ENCODE measurements around the gene ELMOD1. TPM values are rescaled to one million over a fixed set of nuclear protein-coding genes. Genes with fewer than 3 reads are reported as not detected.

Gene ELMOD1
- total and polyA plus RNA-seq, 2 donors (not counting 3 experiments of a cell fraction or from before 2014, with no cell fraction given) = 1.6 to 2.4 TPM

- dilution Hi-C loops (cut with MboI; ENCODE audit: extremely low pct_ligation_motif_present, low sequenced_read_pairs) = no loop called here
- no TSS peak for BruUV-seq (replicated peaks)
- Histone ChIP-seq H3K4me3 (replicated peaks in 1 of 3; ENCODE audit: insufficient read depth in 1 of 3, low read depth in 1 of 3, low read length in 3 of 3) (no peak overlapping the region), H3K9me1 (replicated peaks; ENCODE audit: control insufficient read depth, extremely low read depth, insufficient read depth, low read length) (no peaks in the 10 kb centered on the region), H2AFZ (ENCODE audit: low read depth, low read length) (no peak overlapping the region), H3K27ac (ENCODE audit: insufficient read depth, low read depth, low read length) (no peak overlapping the region), H3K4me1 (ENCODE audit: control insufficient read depth, extremely low read depth, insufficient read depth, low read length) (peaks cover 22% of the 10 kb centered on the region), H3K4me2 (ENCODE audit: insufficient read depth, low read length) (no peak overlapping the region), H3K36me3 (ENCODE audit: control insufficient read depth in 2 of 2, extremely low read depth in 1 of 2, insufficient read depth in 2 of 2, low read length in 2 of 2) (no peaks in the 10 kb centered on the region), H3K9ac (replicated peaks; ENCODE audit: extremely low read depth, insufficient read depth, low read length) (no peak overlapping the region), H3K27me3 (ENCODE audit: control insufficient read depth in 2 of 2, insufficient read depth in 2 of 2, low read length in 2 of 2) (no peaks in the 10 kb centered on the region), H3K9me3 (replicated peaks; ENCODE audit: control insufficient read depth, insufficient read depth, low read length) (no peaks in the 10 kb centered on the region), H4K20me1 (replicated peaks; ENCODE audit: control insufficient read depth, extremely low read depth, insufficient read depth, low read length) (no peaks in the 10 kb centered on the region), H3K79me2 (ENCODE audit: control insufficient read depth, insufficient read depth, low read length) (no peaks in the 10 kb centered on the region)
- CTCF ChIA-PET = interaction anchor here (1.4 to 3.8 kb wide), 3 partner anchors 14 to 84 kb away, joined by 4 to 14 read pairs (median 11); no protein-coding TSS in a partner anchor
- FAIRE-seq (no peak), DNase-seq (ENCODE audit: low read depth, low spot score) (no peak)
- intact Hi-C loops (cut with micrococcal nuclease) = no loop called here
- no peak for TF ChIP-seq EZH2 (IDR thresholded peaks at IDR 0.05; ENCODE audit: borderline replicate concordance, low read depth, low read length, severe bottlenecking)
- TF ChIP-seq GATA2 (IDR thresholded peaks at IDR 0.05; ENCODE audit: insufficient read depth, insufficient read length, low read depth, low read length) = no peak
- TF ChIP-seq FOS (IDR thresholded peaks at IDR 0.05; ENCODE audit: borderline replicate concordance, insufficient read depth, low read length) = no peak
- no peak for TF ChIP-seq POLR2AphosphoS5 (IDR thresholded peaks at IDR 0.05; ENCODE audit: insufficient read depth, low read depth, low read length)
- TF ChIP-seq POLR2A (IDR thresholded peaks at IDR 0.05; ENCODE audit: low read depth, low read length) = no peak
- no peak for TF ChIP-seq MYC (IDR thresholded peaks at IDR 0.05; ENCODE audit: low read depth, low read length)
- no peak for TF ChIP-seq JUN (IDR thresholded peaks at IDR 0.05; ENCODE audit: borderline replicate concordance, insufficient read depth, insufficient read length, low read depth)
- TF ChIP-seq, protein P1, sequence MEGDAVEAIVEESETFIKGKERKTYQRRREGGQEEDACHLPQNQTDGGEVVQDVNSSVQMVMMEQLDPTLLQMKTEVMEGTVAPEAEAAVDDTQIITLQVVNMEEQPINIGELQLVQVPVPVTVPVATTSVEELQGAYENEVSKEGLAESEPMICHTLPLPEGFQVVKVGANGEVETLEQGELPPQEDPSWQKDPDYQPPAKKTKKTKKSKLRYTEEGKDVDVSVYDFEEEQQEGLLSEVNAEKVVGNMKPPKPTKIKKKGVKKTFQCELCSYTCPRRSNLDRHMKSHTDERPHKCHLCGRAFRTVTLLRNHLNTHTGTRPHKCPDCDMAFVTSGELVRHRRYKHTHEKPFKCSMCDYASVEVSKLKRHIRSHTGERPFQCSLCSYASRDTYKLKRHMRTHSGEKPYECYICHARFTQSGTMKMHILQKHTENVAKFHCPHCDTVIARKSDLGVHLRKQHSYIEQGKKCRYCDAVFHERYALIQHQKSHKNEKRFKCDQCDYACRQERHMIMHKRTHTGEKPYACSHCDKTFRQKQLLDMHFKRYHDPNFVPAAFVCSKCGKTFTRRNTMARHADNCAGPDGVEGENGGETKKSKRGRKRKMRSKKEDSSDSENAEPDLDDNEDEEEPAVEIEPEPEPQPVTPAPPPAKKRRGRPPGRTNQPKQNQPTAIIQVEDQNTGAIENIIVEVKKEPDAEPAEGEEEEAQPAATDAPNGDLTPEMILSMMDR (IDR thresholded peaks at IDR 0.05; ENCODE audit: extremely low read depth in 1 of 2, insufficient read depth in 1 of 2, low read depth in 1 of 2, low read length in 2 of 2) = no peak
- no peak for TF ChIP-seq MAX (IDR thresholded peaks at IDR 0.05; ENCODE audit: insufficient read depth, insufficient read length)
- POLR2A ChIA-PET = interaction anchor here (0.6 kb wide), 1 partner anchor 126 kb away, joined by 5 read pairs; no protein-coding TSS in a partner anchor
Measured at GRCh38 chr11:107605061-107606006, 14.4 kb downstream of the ELMOD1 start.

Data from endothelial cell of umbilical vein (primary cell).